AG04450 (cell line): ENCODE data around the gene CDRT15L2. TPM values are rescaled to one million over a fixed set of nuclear protein-coding genes. Genes with fewer than 3 reads are reported as not detected.
"Not testable (repeated sequence)": the region's sequence is repeated elsewhere in the genome, so short reads cannot be mapped to it uniquely, and the experiment has no call there.

ENCODE experiments used
- CTCF ChIA-PET: fragments of 300-600, 350-600 bp; formaldehyde crosslinking; extraction: SDS; loops from one replicate; lab custom pipeline; 2022; ENCODE audit warnings: antibody characterized with exemption, inconsistent platforms; lab: Charles Lee
- POLR2A ChIA-PET: fragments of 350-600 bp; formaldehyde crosslinking; extraction: SDS; loops from one replicate; lab custom pipeline; 2021; ENCODE audit warnings: antibody characterized with exemption, inconsistent platforms; lab: Yijun Ruan, JAX
- DNase-seq: peaks from one replicate; pipeline ENCODE4 v3.0.0-alpha.2; 2011; ENCODE audit warnings: low read depth, low spot score
- H3K27ac ChIP-seq: one replicate; pipeline ENCODE4 v1.5.1; 2012; ENCODE audit warnings: low read depth, low read length, control low read depth
- H3K27me3 ChIP-seq: one replicate; pipeline ENCODE4 v1.6.0; 2012; ENCODE audit warnings: low read length; ENCODE audit not compliant: control insufficient read depth, insufficient read depth
- H3K4me3 ChIP-seq: 2 replicates; pipeline ENCODE4 v1.5.1; 2011; ENCODE audit warnings: mild to moderate bottlenecking, low read depth, low read length, control low read depth
- H3K9me3 ChIP-seq: 2 replicates; pipeline ENCODE4 v1.5.1; 2012; ENCODE audit warnings: low read length; ENCODE audit not compliant: control insufficient read depth, insufficient read depth
- CTCF ChIP-seq: IDR thresholded peaks from 2 replicates; pipeline ENCODE4 v1.5.1; 2011; ENCODE audit warnings: low read depth, low read length, control low read depth, inconsistent platforms
- polyA plus RNA-seq: library from polyadenylated mRNA; depleted of rRNA; stranded (reverse); fragments of >200 nt; gene quantifications from 2 replicates; pipeline ENCODE4 v1.2.3, GENCODE V29; 2011

The CDRT15L2 gene
- polyA plus RNA-seq, 1 experiment: not detected

GRCh38 chr17:20573216-20573615 is 6.3 kb upstream of the CDRT15L2 start:
- CTCF ChIA-PET, H3K4me3 ChIP-seq, H3K27me3 ChIP-seq, DNase-seq, H3K27ac ChIP-seq, POLR2A ChIA-PET, H3K9me3 ChIP-seq: not testable (repeated sequence)

GRCh38 chr17:20575071-20575470 is 4.5 kb upstream of the CDRT15L2 start:
- H3K4me3 ChIP-seq, DNase-seq, POLR2A ChIA-PET, CTCF ChIA-PET, H3K27me3 ChIP-seq, H3K9me3 ChIP-seq, H3K27ac ChIP-seq: not testable (repeated sequence)

- H3K27ac ChIP-seq, H3K9me3 ChIP-seq, CTCF ChIA-PET, DNase-seq, H3K27me3 ChIP-seq, H3K4me3 ChIP-seq, POLR2A ChIA-PET: not testable (repeated sequence)
Measured at GRCh38 chr17:20583891-20584577, 4.5 kb downstream of the CDRT15L2 start.

- POLR2A ChIA-PET, H3K27me3 ChIP-seq, H3K27ac ChIP-seq, CTCF ChIA-PET, H3K9me3 ChIP-seq, H3K4me3 ChIP-seq, DNase-seq: not testable (repeated sequence)
Measured at GRCh38 chr17:20588744-20589453, 9.4 kb downstream of the CDRT15L2 start.

GRCh38 chr17:20589454-20589810 is 9.9 kb downstream of the CDRT15L2 start:
- H3K27me3 ChIP-seq, CTCF ChIA-PET, POLR2A ChIA-PET, H3K4me3 ChIP-seq, H3K9me3 ChIP-seq, H3K27ac ChIP-seq, DNase-seq: not testable (repeated sequence)

- H3K4me3 ChIP-seq, CTCF ChIA-PET, H3K27me3 ChIP-seq, DNase-seq, H3K27ac ChIP-seq, H3K9me3 ChIP-seq: not testable (repeated sequence)
- POLR2A ChIA-PET: interaction anchor here (0.6 kb wide), 1 partner anchor 634 kb away, joined by 8 read pairs; no protein-coding TSS in a partner anchor
Measured at GRCh38 chr17:20591040-20591439, 11.5 kb downstream of the CDRT15L2 start.

- POLR2A ChIA-PET, H3K9me3 ChIP-seq, H3K27me3 ChIP-seq, H3K27ac ChIP-seq, CTCF ChIA-PET, H3K4me3 ChIP-seq, DNase-seq: not testable (repeated sequence)
Measured at GRCh38 chr17:20605568-20605967, 26.0 kb downstream of the CDRT15L2 start.

- H3K9me3 ChIP-seq, CTCF ChIA-PET, H3K4me3 ChIP-seq, H3K27ac ChIP-seq, H3K27me3 ChIP-seq, DNase-seq, POLR2A ChIA-PET: not testable (repeated sequence)
Measured at GRCh38 chr17:20609490-20609889, 30.0 kb downstream of the CDRT15L2 start.

- no peaks in the 10 kb centered on the region; the same call in 1 of the 2 replicates for H3K9me3 ChIP-seq
- H3K27me3 ChIP-seq: no peaks in the 10 kb centered on the region
- no peak for DNase-seq
- no peak overlapping the region for H3K27ac ChIP-seq
- TF ChIP-seq CTCF: no peak
- ChIA-PET CTCF (no interaction called here), POLR2A (no interaction called here)
- H3K4me3 ChIP-seq: no peak overlapping the region
Measured at GRCh38 chr17:20611309-20611708, 31.8 kb downstream of the CDRT15L2 start.
